D721Med (cell line): ENCODE data around the gene PIM3.

ENCODE experiments used
- DNase-seq: peaks from one replicate; pipeline ENCODE4 v3.0.0; 2011; ENCODE audit warnings: low spot score; ENCODE audit not compliant: insufficient read length
- FAIRE-seq: peaks from 2 replicates; lab custom pipeline; 2011; peaks lifted over from hg19 to GRCh38; lab: Jason Lieb, UNC
- TF ChIP-seq, protein P1 (sequence below): IDR thresholded peaks from 2 replicates; pipeline ENCODE4 v1.5.1; 2012; ENCODE audit warnings: mild to moderate bottlenecking, control low read depth; ENCODE audit not compliant: insufficient read depth; ENCODE audit errors: missing control alignments

The PIM3 gene

GRCh38 chr22:49958931-49959781 is 1.4 kb upstream of the PIM3 start:
- TF ChIP-seq, protein P1, sequence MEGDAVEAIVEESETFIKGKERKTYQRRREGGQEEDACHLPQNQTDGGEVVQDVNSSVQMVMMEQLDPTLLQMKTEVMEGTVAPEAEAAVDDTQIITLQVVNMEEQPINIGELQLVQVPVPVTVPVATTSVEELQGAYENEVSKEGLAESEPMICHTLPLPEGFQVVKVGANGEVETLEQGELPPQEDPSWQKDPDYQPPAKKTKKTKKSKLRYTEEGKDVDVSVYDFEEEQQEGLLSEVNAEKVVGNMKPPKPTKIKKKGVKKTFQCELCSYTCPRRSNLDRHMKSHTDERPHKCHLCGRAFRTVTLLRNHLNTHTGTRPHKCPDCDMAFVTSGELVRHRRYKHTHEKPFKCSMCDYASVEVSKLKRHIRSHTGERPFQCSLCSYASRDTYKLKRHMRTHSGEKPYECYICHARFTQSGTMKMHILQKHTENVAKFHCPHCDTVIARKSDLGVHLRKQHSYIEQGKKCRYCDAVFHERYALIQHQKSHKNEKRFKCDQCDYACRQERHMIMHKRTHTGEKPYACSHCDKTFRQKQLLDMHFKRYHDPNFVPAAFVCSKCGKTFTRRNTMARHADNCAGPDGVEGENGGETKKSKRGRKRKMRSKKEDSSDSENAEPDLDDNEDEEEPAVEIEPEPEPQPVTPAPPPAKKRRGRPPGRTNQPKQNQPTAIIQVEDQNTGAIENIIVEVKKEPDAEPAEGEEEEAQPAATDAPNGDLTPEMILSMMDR: no peak
- no peak for DNase-seq

GRCh38 chr22:49959782-49960158 is 802 bp upstream of the PIM3 start:
- FAIRE-seq (no peak), DNase-seq (no peak)
- TF ChIP-seq, protein P1: no peak

More at GRCh38 chr22:49958931-49959781, 1.4 kb upstream of the PIM3 start:
- no peak for FAIRE-seq

- TF ChIP-seq, protein P1: no peak
- DNase-seq (no peak), FAIRE-seq (no peak)
Measured at GRCh38 chr22:49961005-49961600, 531 bp downstream of the PIM3 start.

- FAIRE-seq (no peak), DNase-seq (no peak)
- TF ChIP-seq, protein P1: no peak
Measured at GRCh38 chr22:49961601-49962011, 1.0 kb downstream of the PIM3 start.

- TF ChIP-seq, protein P1: no peak
- DNase-seq: no peak
- no peak for FAIRE-seq
Measured at GRCh38 chr22:49962012-49962750, 1.6 kb downstream of the PIM3 start.

GRCh38 chr22:49962751-49963646 is 2.4 kb downstream of the PIM3 start:
- FAIRE-seq (no peak), DNase-seq (no peak)
- TF ChIP-seq, protein P1: no peak
